GM12875 (cell line): Measurements from ENCODE around the gene LCE5A.

Source experiments
- H3K4me3 ChIP-seq: one replicate; pipeline ENCODE4 v1.5.1; 2011; ENCODE audit warnings: low read depth, low read length, control low read depth
- TF ChIP-seq, protein P1 (sequence below): IDR thresholded peaks from 2 replicates; pipeline ENCODE4 v1.5.1; 2011; ENCODE audit warnings: low read depth, mild to moderate bottlenecking, control low read depth, inconsistent platforms, low read length, moderate library complexity, borderline replicate concordance; ENCODE audit not compliant: insufficient read depth

The LCE5A gene

DNA sequence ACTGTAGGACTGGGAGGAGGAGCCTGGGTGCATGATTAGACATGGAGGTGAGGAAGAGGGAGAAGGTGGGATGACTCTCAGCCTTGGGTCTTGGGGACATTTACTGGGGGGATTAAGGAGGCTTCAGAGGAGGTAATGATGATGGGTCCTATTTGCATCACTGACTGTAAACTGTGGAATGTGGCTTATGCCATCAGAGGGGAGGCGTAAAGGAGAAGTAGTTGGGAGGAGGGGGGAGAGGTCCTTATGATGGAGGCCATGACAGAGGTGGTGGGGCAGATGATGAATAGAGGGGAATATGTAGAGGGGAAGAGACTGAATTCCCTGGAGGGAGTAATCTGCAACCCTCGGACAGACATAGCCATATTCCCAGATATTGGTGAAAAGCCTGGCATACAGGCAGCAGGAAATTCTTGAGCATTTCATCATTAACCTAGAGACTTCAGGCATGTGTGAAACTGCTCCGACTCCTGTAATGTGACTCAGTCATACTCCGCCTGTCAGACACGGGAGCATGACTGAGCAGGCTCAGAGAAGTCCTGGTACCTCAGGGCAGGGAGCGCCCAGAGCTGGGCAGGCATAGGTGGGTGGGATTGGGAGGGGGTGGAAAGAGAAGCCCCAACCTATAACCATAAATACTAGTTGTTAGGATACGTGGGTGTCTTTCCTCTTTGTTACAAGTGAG is 8.0 kb upstream of the LCE5A start:
- H3K4me3 ChIP-seq, result no peak overlapping the region
- TF ChIP-seq, protein P1, sequence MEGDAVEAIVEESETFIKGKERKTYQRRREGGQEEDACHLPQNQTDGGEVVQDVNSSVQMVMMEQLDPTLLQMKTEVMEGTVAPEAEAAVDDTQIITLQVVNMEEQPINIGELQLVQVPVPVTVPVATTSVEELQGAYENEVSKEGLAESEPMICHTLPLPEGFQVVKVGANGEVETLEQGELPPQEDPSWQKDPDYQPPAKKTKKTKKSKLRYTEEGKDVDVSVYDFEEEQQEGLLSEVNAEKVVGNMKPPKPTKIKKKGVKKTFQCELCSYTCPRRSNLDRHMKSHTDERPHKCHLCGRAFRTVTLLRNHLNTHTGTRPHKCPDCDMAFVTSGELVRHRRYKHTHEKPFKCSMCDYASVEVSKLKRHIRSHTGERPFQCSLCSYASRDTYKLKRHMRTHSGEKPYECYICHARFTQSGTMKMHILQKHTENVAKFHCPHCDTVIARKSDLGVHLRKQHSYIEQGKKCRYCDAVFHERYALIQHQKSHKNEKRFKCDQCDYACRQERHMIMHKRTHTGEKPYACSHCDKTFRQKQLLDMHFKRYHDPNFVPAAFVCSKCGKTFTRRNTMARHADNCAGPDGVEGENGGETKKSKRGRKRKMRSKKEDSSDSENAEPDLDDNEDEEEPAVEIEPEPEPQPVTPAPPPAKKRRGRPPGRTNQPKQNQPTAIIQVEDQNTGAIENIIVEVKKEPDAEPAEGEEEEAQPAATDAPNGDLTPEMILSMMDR, result no peak

DNA sequence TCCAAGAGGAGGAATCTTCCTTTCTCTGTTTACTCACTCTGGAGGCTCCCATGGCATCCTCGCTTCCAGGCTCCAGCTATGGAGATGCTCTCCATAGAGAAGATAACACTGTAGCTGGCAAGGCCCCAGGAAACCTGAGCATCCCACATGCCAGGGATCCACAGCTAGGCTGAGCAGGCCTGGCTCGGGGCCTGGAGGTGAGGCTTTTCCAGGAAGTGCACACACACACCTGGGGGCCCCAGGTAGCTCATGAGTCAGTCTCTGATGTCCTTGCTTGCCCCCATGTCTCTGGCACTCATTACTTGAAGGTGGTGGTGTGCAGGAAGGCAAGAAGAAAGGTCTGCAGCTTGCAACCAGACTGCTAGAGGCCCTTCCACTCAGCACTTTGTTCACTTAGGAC is 5.5 kb upstream of the LCE5A start:
- no peak overlapping the region for H3K4me3 ChIP-seq
- TF ChIP-seq, protein P1, result no peak

DNA sequence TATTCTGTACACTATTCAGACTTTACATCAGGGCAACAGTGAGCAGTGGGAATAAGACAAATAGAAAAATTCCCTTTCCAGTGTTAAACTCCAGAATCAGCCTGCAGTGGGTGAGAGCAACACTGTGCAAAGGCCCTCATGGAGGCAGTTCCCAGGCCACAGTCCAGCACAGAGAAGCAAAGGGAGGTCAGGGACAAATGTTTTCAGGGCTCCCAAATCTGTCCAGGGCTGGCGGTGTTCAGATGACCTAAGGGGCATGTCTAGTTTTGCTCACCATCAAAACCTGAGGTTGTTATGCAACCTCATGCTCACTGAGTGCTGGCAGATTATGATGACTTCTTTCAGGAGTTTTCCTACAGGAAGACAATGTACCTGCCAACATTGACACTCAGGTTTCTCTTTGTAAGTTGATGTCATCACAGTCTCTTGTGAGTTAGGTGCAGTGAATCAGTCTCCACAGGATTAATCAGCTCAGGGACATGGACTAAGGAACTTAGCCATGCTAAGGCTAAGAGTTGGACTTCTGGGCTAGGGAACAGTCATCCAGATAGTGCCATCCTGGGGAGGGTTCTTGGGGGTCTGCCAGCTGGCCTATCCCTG is 3.6 kb upstream of the LCE5A start:
- H3K4me3 ChIP-seq, result no peak overlapping the region
- TF ChIP-seq, protein P1, result no peak

DNA sequence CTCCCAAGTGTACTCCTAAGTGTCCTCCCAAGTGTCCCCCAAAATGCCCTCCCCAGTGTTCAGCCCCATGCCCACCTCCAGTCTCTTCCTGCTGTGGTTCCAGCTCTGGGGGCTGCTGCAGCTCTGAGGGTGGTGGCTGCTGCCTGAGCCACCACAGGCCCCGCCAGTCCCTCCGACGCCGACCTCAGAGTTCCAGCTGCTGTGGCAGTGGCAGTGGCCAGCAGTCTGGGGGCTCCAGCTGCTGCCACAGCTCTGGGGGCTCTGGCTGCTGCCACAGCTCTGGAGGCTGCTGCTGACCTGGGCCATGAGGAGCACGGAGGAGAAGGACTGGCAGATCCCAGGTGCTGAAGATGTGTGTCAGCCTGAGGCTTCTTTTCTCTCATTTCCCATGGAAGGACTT is 993 bp downstream of the LCE5A start:
- TF ChIP-seq, protein P1, result no peak
- H3K4me3 ChIP-seq, result no peak overlapping the region

DNA sequence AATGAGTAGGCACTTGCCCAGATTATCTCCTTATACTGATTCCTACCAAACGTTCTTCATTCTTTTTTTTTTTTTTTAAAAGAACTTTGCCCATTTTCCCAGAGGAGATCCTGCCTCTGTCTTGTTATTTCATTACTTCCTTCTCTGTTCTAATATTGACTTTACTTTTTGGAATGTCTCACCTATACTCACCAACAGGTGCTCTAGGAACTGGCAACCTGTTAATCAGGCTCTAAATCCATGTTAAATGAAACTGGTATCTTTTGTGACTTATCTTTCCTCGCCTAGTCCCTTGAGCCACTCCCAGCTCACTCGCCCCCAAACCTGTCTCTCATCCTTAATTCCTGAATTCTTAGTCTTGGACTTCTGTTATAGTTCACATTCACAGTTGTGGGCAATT is 2.5 kb downstream of the LCE5A start:
- TF ChIP-seq, protein P1, result no peak
- H3K4me3 ChIP-seq, result no peak overlapping the region

DNA sequence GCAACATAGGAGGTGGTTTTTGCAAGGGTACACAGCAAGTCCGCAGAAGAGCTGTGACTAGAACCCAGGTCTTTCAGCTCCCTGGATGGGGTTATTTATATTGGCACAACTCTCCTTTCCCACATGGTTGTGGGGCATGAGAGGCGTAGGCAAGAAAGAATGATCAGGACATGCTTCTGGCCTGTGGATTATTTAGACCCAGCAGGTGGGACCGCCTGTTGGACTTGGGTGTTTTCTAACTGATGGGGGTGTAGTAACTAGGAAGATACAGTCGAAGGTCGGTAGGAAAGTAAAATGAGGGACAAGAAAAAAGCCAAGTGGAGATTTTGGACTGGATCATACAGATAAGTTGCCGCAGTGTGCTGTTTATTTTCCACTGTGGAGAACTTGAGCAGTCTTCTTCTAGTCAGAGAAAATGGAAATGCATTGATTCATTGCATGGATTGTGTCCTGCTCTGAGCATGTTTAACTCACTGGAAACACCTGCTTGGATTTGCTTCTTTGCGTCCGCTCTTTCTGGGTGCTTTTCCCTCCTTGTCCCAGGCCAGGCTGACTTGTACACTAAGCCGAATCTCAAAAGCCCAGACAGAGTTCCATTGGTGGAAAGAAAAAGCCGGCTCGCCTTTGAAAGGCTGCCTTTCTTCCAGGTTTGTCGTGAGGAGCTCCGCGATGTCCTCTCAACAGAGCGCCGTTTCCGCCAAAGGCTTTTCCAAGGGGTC is 4.3 kb downstream of the LCE5A start:
- no peak overlapping the region for H3K4me3 ChIP-seq
- TF ChIP-seq, protein P1, result no peak

DNA sequence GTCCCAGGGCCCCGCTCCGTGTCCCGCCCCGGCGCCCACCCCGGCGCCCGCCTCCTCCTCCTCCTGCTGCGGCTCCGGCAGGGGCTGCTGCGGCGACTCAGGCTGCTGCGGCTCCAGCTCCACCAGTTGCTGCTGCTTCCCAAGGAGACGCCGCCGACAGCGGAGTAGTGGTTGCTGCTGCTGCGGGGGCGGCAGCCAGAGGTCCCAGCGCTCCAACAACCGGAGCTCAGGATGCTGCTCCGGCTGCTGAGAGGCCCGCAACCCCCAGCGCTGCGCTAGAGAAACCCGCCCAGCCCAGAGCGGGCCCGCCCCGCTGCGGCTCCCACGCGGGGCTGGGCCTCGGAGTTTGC is 4.8 kb downstream of the LCE5A start:
- TF ChIP-seq, protein P1, result no peak
- H3K4me3 ChIP-seq, result no peak overlapping the region
